HL-60 (cell line): ENCODE measurements around the gene CCDC85B.

Source experiments
- DNase-seq, 2 experiments: peaks; one replicate each; pipeline ENCODE4 v3.0.0-alpha.2; 2010 to 2020; ENCODE audit warnings: low read depth in 1 of 2, low spot score in 1 of 2
- H3K27ac ChIP-seq: fragments of 250-450 bp; sonication (Bioruptor Pico); replicated peaks from 2 replicates; pipeline ENCODE4 v1.5.1; 2020; ENCODE audit warnings: mild to moderate bottlenecking, moderate library complexity
- H3K27me3 ChIP-seq: fragments of 250-450 bp; sonication (Bioruptor Pico); 2 replicates; pipeline ENCODE4 v1.5.1; 2021; ENCODE audit warnings: mild to moderate bottlenecking, moderate library complexity; ENCODE audit not compliant: insufficient read depth, poor library complexity, severe bottlenecking
- H3K4me3 ChIP-seq: replicated peaks from 2 replicates; pipeline ENCODE4 v1.5.1; 2011; ENCODE audit warnings: mild to moderate bottlenecking, control low read depth, low read length; ENCODE audit not compliant: insufficient read depth
- GABPA ChIP-seq: IDR thresholded peaks from 2 replicates; pipeline ENCODE4 v1.6.1; 2012; ENCODE audit warnings: low read depth
- POLR2AphosphoS5 ChIP-seq: IDR thresholded peaks from 2 replicates; pipeline ENCODE4 v1.6.1; 2012; ENCODE audit warnings: low read depth
- REST ChIP-seq: IDR thresholded peaks from 2 replicates; pipeline ENCODE4 v1.6.1; 2012; ENCODE audit warnings: low read depth; ENCODE audit not compliant: insufficient replicate concordance
- SPI1 ChIP-seq: IDR thresholded peaks from 2 replicates; pipeline ENCODE4 v1.6.1; 2012; ENCODE audit warnings: low read depth, mild to moderate bottlenecking, borderline replicate concordance
- TF ChIP-seq, protein P1 (sequence below): IDR thresholded peaks from one replicate; pipeline ENCODE4 v1.5.1; 2011; ENCODE audit warnings: low read length, control low read depth, inconsistent platforms; ENCODE audit not compliant: insufficient read depth

The CCDC85B gene

DNA sequence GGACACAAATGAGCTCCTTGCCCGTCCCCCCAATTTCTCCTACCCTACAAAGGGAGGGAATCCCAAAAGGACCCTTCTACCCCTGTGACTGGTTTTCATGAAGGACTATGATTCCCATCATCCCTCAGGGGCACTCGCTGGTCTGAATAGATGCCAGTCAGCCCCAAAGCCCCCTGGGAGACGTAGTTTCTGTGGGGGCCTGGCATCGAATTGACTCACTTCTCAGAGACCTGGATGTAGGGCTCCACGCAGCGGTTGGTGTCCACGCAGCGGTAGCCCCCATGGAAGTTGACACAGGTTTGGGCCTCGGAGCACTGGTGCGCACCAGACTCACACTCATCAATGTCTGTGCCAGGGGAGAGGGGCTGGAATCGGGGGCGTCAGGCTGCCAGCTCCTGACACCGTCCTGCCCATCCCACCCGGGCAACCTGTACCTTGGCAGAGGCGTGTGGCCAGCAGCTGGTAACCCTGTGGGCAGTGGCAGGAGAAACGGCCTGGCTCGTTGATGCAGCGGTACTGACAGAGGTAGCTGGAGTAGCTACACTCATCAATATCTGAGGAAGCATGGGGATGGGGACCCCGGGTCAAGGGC lies 22.3 kb upstream of the CCDC85B start:
- no peak for TF ChIP-seq REST
- no peak for TF ChIP-seq SPI1
- TF ChIP-seq, protein P1, sequence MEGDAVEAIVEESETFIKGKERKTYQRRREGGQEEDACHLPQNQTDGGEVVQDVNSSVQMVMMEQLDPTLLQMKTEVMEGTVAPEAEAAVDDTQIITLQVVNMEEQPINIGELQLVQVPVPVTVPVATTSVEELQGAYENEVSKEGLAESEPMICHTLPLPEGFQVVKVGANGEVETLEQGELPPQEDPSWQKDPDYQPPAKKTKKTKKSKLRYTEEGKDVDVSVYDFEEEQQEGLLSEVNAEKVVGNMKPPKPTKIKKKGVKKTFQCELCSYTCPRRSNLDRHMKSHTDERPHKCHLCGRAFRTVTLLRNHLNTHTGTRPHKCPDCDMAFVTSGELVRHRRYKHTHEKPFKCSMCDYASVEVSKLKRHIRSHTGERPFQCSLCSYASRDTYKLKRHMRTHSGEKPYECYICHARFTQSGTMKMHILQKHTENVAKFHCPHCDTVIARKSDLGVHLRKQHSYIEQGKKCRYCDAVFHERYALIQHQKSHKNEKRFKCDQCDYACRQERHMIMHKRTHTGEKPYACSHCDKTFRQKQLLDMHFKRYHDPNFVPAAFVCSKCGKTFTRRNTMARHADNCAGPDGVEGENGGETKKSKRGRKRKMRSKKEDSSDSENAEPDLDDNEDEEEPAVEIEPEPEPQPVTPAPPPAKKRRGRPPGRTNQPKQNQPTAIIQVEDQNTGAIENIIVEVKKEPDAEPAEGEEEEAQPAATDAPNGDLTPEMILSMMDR, result no peak
- TF ChIP-seq GABPA, result no peak
- TF ChIP-seq POLR2AphosphoS5, result no peak; the same call in 1 of the 2 replicates
- DNase-seq, result no peak
- H3K27ac ChIP-seq, result no peak overlapping the region
- H3K27me3 ChIP-seq, result no peaks in the 10 kb centered on the region
- no peak overlapping the region for H3K4me3 ChIP-seq

- DNase-seq, result no peak
- TF ChIP-seq GABPA, result no peak
- TF ChIP-seq, protein P1, result no peak
- no peak overlapping the region for H3K4me3 ChIP-seq
- no peak overlapping the region for H3K27ac ChIP-seq
- no peaks in the 10 kb centered on the region for H3K27me3 ChIP-seq
Observed at GRCh38 chr11:65868907-65869306, 21.6 kb upstream of the CCDC85B start.

- Histone ChIP-seq H3K27me3 (no peaks in the 10 kb centered on the region), H3K4me3 (no peak overlapping the region), H3K27ac (no peak overlapping the region)
- DNase-seq, result no peak
- TF ChIP-seq POLR2AphosphoS5 (peak; percentile 24; the same call in 1 of the 2 replicates), SPI1 (no peak)
Observed at GRCh38 chr11:65869643-65870306, 20.7 kb upstream of the CCDC85B start.

GRCh38 chr11:65870307-65870658 lies 20.2 kb upstream of the CCDC85B start:
- H3K4me3 ChIP-seq, result no peak overlapping the region
- DNase-seq, result no peak
- H3K27ac ChIP-seq, result no peak overlapping the region
- no peaks in the 10 kb centered on the region for H3K27me3 ChIP-seq
- TF ChIP-seq REST (no peak), POLR2AphosphoS5 (no peak; the same call in 1 of the 2 replicates), GABPA (no peak), SPI1 (no peak)
- TF ChIP-seq, protein P1, result no peak
